PC-9 (cell line): Measurements from ENCODE around the gene RPRD1A.

Experiments
- EZH2 ChIP-seq: fragments of 200-600 bp; sonication (generic); IDR thresholded peaks from 2 replicates; pipeline ENCODE4 v1.8.0; 2017; ENCODE audit warnings: antibody characterized with exemption, low read depth
- TF ChIP-seq, protein P1 (sequence below): fragments of 200-600 bp; sonication (generic); conservative IDR thresholded peaks from 2 replicates; pipeline ENCODE4 v1.6.1; 2017; ENCODE audit warnings: mixed run types, antibody characterized with exemption, mild to moderate bottlenecking, moderate library complexity

DNA sequence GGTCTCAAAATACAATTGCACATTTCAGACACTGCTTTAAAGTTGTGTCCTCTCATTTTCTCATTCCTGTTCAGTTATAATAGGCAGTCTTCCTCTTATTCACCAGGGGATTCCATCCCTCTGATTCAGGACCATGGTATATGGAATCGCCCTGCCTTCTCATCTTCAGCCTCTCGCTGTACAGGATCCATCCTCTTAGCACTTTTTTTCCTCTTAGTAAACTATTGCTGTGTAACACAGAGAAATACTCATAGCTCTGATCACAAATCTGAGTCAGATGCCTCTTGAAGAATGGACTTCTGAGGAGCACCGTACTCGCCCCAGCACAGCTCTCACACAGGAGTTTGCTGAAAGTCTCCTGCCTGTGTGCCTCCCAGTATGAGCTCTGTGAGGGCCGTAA lies 83.5 kb downstream of the RPRD1A start:
- TF ChIP-seq, protein P1, sequence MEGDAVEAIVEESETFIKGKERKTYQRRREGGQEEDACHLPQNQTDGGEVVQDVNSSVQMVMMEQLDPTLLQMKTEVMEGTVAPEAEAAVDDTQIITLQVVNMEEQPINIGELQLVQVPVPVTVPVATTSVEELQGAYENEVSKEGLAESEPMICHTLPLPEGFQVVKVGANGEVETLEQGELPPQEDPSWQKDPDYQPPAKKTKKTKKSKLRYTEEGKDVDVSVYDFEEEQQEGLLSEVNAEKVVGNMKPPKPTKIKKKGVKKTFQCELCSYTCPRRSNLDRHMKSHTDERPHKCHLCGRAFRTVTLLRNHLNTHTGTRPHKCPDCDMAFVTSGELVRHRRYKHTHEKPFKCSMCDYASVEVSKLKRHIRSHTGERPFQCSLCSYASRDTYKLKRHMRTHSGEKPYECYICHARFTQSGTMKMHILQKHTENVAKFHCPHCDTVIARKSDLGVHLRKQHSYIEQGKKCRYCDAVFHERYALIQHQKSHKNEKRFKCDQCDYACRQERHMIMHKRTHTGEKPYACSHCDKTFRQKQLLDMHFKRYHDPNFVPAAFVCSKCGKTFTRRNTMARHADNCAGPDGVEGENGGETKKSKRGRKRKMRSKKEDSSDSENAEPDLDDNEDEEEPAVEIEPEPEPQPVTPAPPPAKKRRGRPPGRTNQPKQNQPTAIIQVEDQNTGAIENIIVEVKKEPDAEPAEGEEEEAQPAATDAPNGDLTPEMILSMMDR = no peak
- no peak for TF ChIP-seq EZH2
